Measurements from ENCODE around the gene ZNF18.
"Not testable (repeated sequence)": the region's sequence is repeated elsewhere in the genome, so short reads cannot be mapped to it uniquely, and the experiment has no call there.

DNA sequence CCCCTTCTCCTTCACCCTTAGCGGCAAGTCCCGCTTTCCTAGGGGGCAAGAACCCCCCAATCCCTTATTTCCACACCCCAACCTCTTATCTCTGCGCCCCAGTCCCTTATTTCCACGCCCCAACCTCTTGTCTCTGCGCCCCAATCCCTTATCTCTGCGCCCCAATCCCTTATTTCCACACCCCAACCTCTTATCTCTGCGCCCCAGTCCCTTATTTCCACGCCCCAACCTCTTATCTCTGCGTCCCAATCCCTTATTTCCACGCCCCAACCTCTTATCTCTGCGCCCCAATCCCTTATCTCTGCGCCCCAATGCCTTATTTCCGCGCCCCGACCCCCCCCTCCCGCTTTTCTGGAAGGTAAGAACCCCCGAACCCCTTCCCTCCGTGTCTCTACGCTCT is 24.5 kb downstream of the ZNF18 start:
- TF ChIP-seq, protein P1, sequence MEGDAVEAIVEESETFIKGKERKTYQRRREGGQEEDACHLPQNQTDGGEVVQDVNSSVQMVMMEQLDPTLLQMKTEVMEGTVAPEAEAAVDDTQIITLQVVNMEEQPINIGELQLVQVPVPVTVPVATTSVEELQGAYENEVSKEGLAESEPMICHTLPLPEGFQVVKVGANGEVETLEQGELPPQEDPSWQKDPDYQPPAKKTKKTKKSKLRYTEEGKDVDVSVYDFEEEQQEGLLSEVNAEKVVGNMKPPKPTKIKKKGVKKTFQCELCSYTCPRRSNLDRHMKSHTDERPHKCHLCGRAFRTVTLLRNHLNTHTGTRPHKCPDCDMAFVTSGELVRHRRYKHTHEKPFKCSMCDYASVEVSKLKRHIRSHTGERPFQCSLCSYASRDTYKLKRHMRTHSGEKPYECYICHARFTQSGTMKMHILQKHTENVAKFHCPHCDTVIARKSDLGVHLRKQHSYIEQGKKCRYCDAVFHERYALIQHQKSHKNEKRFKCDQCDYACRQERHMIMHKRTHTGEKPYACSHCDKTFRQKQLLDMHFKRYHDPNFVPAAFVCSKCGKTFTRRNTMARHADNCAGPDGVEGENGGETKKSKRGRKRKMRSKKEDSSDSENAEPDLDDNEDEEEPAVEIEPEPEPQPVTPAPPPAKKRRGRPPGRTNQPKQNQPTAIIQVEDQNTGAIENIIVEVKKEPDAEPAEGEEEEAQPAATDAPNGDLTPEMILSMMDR (IDR thresholded peaks at IDR 0.05): not testable (repeated sequence)
- not testable (repeated sequence) for TF ChIP-seq EP300 (IDR thresholded peaks at IDR 0.05)
